ENCODE data around the gene GLTP.
"Not testable (repeated sequence)": the region's sequence is repeated elsewhere in the genome, so short reads cannot be mapped to it uniquely, and the experiment has no call there.

GLTP gene

DNA sequence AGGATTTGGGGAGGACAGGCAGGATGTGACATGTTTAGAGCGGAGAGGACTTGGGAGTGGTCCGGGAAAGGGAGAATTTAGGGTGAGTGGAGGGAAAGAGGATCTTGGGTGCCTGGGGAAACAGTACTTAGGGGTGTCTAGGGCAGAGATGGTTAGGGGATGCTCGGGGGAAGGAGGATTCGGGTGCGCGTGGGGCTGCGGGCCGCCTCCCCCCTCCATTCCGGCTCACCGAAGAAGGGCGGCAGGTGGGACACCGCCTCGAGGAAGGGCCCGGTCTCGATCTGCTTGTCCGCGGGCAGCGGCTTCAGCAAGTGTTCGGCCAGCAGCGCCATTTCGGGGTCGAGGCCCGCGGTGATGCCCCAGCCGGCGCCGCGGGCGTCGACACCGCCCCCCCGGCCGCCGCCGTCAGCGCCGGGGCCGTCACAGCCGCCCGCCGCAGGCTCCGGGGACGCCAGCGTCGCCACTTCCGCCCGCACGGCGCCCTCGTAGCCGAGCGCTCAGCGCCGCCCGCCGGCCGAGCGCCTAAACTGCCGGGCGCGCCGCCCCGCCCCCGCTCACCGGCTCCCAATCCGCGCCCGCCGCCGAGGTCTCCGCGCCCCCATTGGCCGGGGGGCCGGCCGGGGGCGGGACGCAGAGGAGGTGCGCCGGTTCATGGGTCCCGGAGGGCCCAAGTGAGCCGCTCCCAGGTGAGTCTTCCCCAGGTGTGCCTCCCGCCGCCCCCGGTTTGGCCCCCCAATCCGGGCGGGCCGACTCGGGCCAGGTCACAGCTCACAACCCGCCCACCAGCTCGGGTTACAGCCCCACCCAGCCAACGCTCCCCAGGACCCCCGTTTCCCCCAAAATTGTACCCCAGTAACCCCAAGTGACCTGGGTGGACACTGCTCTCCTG lies at the start of gene GLTP:
Gene GLTP, minus strand, starts transcription at position 499 of the 889 bp plus-strand sequence. Its CDS starts 167 bp downstream, at position 332.
- DNase-seq (ENCODE audit: low read depth), result peak; percentile 81

DNA sequence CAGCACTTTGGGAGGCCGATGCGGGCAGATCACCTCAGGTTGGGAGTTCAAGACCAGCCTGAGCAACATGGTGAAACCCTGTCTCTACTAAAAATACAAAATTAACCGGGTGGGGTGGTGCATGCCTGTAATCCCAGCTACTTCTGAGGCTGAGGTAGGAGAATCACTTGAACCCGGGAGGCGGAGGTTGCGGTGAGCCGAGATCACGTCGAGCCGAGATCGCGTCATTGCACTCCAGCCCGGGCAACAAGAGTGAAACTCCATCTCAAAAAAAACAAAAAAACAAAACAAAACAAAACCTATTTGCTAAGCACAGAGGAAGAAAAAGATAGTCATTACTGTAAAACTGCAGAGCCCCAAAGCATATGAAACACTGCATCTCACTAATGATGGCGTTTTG lies 49.0 kb upstream of the GLTP start:
- DNase-seq (ENCODE audit: low read depth), result not testable (repeated sequence)

- no peak for DNase-seq (ENCODE audit: low read depth)
Observed at GRCh38 chr12:109928058-109928656, 47.8 kb upstream of the GLTP start.

DNA sequence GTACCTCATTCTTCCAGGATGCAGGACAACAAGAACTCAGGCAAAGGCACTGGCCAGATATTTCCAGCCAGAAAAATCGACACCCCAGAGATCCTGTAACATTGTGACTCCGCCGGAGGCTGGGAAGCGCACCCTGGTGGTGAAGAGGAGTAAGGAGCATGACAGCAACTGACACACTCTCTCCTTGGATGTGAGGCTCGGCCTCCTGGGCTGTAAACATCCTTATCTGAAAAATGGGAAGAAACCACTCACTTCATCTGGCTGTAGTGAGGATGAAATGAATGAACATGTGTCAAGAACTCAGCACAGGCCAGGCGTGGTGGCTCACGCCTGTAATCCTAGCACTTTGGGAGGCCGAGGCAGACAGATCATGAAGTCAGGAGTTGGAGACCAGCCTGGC lies 47.3 kb upstream of the GLTP start:
- DNase-seq (ENCODE audit: low read depth), result peak; percentile 6

DNA sequence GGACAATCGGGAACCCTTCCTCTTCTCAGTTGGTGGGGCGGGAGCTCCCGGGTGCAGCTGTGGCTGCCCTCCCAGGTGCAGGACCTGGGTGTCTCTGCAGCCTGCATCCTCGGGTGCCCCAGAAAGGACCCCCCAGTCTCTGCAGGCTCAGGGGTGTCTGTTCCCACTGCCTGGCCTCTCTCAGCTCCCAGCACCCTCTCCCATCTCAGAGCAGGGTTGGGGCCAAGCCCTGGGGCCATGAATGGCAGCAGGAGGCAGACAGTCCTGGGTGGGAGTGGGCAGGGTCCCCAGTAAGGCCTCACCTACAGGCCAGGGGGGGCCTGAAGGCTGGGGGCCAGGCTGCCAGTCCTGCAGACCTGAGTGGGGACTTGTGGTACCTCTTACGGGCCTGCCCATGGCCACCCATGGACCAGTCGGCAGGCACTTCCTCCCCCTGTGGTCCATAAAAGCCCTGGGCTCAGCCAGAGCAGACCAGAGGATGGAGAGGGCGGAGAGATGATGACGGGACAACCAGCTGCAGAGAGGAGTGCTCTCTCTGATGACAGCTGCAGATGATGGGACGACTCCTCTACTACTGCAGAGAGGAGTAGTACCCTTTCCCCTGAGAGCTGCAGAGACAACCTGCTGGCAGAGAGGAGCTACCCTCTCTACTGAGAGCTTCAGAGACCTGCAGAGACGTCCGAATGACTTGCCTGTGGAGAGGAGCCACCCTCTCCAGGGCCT lies 46.3 kb upstream of the GLTP start:
- no peak for DNase-seq (ENCODE audit: low read depth)

DNA sequence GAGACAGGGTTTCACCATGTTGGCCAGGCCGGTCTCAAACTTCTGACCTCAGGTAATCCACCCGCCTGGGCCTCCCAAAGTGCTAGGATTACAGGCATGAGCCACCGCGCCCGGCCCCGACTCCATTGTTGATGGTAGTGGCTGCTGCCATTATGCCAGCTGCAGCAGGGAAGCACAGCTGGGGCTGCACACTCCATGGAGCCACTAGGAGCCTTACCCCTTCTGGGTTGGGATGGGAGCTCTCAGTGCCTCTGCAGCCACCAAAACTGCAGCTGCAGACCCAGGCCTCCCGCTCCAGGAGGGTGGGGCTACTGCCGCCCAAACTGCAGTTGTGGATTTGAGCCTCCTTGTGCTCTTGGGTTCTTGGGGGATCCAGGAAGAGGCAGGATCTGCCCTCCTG lies 45.7 kb upstream of the GLTP start:
- DNase-seq (ENCODE audit: low read depth), result no peak

DNA sequence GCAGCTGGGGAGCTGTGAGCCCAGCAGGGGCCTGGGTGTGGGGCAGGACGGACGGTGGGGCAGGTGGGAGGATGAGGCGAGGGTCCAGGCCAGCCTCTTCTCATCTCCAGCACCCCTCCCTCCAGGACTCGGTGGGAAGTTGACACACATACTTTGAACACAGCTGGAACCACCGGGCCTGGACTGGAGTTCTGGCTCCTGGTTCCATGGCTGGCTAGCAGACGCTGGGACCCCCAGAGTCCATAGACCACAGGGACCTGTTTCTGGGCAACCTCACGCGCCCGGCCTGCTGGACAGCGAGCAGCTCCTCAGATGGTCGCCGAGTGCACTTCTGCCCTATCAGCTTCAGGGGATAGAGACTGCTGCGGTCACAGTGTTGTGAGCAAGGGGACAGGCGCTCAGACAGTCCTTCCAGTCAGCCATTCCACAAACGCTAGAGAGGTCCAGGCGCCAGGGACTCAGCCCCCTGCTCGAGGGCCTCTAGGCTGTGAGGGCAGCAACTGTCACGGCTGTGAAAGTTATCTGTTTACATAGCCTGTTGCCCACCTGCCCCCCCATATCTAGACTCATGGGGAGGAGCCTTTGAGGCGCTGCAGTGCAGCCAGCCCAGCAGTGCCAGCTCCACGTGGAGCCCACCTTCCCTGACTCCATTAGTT lies 45.0 kb upstream of the GLTP start:
- DNase-seq (ENCODE audit: low read depth), result no peak

- no peak for DNase-seq (ENCODE audit: low read depth)
Observed at GRCh38 chr12:109923481-109924245, 43.3 kb upstream of the GLTP start.

GRCh38 chr12:109923038-109923437 lies 42.7 kb upstream of the GLTP start:
- DNase-seq (ENCODE audit: low read depth), result no peak

GRCh38 chr12:109921982-109922381 lies 41.6 kb upstream of the GLTP start:
- no peak for DNase-seq (ENCODE audit: low read depth)

DNA sequence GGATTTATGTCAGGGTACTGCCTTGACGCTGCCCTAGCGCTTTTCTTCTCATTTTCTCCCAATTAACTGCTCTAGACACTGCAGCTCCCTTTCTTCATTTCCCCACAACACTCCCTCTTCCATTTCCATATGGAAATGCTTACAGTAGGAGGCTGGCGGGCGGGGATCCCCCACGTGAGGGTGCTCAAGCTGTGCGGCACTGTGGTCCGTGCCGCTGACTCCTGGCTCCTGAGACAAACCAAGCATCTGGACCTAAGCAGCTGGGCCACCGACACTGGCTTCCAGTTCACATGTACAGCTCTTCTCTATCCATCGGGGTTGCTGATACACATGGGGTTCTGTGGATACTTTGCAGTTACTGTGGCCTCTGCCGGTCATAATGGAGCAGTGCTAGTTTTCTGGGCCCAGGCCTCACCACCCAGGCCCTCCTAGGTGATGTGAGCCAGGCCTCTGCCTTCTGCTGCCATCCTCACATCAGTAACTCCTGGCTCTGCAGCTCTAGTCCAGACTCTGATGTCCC lies 40.0 kb upstream of the GLTP start:
- no peak for DNase-seq (ENCODE audit: low read depth)

GRCh38 chr12:109919456-109919855 lies 39.1 kb upstream of the GLTP start:
- DNase-seq (ENCODE audit: low read depth), result no peak

- no peak for DNase-seq (ENCODE audit: low read depth)
Observed at GRCh38 chr12:109916045-109916444, 35.7 kb upstream of the GLTP start.

- no peak for DNase-seq (ENCODE audit: low read depth)
Observed at GRCh38 chr12:109915171-109916040, 35.1 kb upstream of the GLTP start.

GRCh38 chr12:109914461-109914860 lies 34.1 kb upstream of the GLTP start:
- no peak for DNase-seq (ENCODE audit: low read depth)

- DNase-seq (ENCODE audit: low read depth), result no peak
Observed at GRCh38 chr12:109912855-109913321, 32.5 kb upstream of the GLTP start.

GRCh38 chr12:109910969-109911348 lies 30.6 kb upstream of the GLTP start:
- DNase-seq (ENCODE audit: low read depth), result no peak

DNA sequence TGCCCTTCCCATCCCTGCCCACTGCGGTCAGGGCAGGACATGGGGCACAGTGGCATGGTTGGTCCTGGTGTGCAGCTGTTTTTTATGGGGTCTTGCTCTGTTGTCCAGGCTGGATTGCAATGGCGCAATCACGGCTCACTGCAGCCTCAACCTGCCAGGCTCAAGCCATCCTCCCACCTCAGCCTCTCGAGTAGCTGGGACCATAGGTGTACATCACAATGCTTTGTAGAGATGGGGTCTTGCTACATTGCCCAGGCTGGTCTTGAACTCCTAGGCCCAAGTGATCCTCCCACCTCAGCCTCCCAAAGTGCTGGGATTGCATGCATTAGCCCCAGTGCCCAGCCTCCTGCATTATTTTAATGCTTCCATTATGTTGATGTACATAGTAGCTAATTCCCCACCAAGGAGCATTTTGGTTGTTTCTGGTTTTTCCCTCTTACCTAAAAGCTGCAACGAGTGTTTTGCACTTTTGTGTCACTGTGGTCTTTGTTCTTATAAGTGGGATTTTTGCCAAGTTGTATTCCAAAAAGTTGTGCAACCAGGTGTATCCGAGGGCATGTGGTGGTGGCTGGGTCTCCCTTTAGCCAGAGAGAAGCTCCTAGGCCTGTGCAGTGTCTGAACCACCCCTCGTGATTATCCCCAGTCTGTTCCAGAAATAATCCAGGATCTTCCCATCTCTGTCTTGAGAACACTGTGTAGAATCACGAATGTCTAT lies 30.1 kb upstream of the GLTP start:
- no peak for DNase-seq (ENCODE audit: low read depth)

- DNase-seq (ENCODE audit: low read depth), result no peak
Observed at GRCh38 chr12:109905301-109905700, 25.0 kb upstream of the GLTP start.
